Medulla oblongata (tissue), 1 donor: ENCODE data around the gene MAP2K3.

ENCODE experiments used
- DNase-seq: peaks from one replicate; pipeline ENCODE4 v3.0.0-alpha.2; 2015; ENCODE audit errors: extremely low spot score

The MAP2K3 gene

DNA sequence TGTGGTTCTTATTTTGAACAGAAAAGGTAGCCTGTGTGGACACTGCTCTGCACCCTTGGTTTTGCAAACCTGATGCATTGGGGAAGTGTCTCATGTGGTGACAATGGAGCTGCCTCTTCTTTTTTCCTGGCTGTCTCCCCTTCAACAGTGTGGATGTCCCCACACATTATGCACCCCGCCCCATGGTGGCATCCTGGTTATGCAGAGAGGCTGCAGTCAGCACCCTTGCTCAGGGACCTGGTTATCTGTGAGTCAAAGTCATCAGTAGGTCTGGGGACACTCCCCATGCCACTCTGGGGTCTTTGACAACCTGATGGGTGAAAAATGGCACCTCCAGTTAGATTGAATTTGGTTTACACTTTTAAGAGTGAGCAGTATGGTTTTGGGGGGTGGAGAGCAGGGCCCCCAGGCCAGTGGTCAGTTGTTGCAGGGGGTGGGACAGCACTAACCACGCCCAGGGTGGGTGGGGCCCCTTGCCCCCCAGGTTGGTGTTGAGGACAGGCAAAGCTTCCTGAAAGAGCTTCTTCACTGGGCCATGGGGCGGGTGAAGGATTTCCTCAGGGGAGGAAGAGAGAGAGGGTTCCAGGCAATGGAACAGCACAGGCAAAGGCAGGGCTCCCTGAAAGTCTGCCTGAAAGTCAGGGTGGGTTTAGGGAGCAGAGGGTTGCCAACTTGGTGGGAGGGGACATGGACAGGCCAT is 67.0 kb downstream of the MAP2K3 start:
- DNase-seq = no peak

DNA sequence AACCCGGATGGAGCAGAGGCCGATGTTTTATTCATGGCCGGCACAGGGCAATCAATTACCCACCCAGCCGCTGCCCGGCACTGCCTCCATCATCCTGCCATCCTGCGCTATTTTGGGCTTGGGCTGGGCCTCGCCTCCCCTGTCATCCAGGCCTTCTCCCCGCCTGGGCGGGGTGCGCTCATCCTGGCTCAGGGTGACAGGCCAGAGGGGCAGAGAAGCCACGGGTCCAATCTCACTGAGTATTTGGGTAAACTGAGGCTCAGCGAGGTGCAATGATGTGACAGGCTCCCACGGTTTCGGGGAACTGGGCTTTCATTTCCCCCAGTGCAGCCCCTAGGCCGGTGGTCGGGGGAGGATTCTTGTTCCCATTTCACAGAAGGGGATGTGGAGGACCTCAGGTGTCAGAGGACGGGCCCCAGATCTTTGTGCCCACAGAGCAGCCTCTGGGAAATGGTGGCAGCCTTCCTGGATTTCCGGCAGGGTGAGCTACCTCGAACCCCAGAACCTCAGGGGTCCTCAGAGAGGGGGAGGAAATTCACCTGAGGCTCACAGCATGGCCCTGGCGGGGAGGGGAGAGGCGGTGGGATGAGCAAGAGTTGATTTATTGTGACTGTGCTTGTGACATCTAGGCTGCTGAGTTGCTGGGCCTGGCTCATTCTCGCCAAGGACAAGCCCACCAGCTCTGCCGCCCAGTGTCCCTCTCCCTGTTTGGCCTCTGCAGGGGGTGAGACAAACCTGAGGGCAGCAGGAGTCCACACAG is 67.9 kb downstream of the MAP2K3 start:
- no peak for DNase-seq

DNA sequence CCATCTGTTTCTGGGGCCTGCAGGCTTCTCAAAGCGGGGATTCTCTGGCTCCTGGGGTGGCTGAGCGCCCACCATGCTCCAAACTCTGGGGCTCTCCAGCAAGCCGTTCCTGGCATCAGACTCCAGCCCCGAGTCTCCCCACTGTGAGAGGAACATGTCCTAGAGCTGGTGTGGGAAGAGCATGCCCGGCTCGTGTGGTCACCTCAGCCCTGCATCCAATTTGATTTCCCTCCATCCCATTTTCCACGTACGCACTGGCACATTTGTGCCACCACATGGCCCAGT is 68.4 kb downstream of the MAP2K3 start:
- DNase-seq = no peak

DNA sequence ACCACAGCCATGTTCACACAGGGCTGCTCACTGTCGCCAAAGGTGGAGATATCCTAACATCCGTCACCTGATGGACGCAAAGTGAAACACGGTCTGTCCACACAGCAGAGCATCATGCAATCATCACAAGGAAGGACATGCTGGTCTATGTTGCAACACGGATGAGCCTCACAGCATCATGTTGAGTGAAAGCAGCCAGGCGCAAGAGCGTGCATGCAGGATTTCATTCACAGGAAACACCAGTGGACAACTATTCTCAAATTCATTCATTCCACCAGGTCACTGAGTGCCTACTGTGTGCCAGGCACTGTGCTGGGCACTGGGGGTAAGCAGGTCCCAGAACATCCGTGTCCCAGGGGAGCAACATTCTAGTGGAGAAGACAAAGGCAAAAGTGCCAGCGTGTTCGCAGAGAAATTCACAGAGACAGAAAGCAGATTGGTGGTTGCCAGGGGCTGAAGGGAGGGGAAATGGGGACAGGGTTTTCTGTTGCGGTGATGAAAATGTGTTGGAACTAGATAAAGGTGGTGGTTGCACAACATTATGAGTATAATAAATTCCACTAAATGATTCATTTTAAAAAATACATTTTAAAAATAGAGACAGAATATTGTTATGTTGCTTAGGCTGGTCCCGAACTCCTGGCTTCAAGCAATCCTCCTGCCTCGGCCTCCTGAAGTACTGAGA is 69.0 kb downstream of the MAP2K3 start:
- no peak for DNase-seq

DNA sequence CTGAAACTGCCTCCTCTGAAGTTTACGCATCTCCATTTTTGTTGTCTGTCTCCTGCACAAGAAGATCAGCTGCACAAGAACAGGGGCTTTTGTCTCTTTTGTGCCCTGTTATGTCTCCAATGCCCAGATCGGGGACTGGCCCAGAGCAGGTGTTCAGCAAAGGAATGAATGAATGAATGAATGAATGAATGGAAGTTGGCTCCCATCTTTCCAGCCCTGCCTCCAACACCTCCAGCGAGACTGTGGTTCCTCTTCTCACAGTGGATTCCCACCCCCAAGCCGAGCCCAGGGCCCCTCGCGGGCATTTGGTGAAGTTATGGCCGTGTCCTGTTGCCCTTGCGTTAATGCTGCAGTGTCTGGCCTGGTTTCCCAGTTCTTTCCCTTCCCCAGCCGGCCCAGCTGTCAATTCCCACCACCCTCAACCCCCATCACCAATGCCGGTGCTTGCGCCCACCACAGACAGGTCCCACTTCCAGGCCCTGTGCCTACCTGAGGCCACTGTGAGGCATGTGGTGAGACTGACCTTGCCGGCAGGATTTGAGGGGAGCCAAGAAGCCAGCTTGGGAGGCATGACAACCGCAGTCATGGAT is 70.4 kb downstream of the MAP2K3 start:
- DNase-seq = no peak

DNA sequence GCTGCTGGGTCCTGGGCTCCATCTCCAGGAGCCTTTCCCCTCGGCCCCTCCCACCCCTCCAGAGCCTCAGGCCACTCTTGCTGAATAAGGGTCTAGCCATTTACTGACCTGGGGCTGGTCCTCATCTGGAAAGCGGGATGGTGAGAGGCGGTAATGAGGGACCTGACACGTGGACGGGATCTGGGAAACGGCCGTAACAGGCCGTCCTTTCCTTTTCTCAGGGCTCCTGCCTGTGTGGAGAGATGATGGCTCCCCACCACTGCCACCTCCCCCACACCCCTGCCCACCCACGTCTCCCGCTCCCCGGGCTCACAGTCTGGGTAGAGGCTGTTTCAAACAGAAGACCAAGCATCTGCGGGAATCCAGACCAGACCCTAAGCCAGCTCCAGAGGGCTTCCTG is 71.1 kb downstream of the MAP2K3 start:
- no peak for DNase-seq

DNA sequence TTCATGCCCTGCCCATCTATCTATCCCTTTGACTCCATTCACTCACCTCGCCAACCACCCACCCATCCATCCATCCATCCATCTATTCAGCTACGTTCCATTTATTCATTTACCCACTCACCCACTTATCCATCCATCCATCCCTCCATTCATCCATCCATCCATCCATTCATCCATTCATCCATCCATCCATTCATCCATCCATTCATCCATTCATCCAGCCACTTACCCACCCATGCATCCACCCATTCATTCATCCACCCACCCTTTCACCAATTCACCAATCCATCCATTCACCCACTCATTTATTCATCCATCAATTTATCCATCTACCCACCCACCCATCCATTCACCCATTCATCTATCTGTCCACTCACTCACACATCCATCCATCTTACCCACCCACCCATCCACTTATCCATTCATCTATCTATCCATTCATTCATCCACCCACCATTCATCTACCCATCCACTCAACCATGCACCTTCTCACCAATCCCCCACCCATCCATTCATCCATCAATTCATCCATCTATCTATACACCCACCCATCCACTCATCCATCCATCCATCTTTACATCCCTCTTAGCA is 72.1 kb downstream of the MAP2K3 start:
- DNase-seq = no peak

DNA sequence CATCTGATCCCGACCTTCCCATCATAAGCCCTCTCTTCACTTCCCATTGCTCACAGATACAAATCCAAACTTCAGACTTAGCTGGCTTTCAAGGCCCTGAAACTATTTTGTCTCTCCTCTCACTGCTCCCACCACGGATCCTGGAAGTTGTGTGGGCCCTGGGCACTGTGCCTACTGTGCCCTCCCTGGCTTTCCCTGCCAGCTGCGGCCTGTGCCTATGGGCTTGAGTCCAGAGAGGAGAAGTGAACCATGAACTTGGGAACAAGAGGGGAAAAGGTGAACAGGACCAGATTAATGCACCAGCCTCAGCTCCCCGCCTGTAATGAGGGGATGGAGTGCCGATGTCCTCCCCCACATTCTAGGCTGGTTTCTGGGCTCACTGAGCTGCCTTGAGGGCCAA is 72.8 kb downstream of the MAP2K3 start:
- no peak for DNase-seq

DNA sequence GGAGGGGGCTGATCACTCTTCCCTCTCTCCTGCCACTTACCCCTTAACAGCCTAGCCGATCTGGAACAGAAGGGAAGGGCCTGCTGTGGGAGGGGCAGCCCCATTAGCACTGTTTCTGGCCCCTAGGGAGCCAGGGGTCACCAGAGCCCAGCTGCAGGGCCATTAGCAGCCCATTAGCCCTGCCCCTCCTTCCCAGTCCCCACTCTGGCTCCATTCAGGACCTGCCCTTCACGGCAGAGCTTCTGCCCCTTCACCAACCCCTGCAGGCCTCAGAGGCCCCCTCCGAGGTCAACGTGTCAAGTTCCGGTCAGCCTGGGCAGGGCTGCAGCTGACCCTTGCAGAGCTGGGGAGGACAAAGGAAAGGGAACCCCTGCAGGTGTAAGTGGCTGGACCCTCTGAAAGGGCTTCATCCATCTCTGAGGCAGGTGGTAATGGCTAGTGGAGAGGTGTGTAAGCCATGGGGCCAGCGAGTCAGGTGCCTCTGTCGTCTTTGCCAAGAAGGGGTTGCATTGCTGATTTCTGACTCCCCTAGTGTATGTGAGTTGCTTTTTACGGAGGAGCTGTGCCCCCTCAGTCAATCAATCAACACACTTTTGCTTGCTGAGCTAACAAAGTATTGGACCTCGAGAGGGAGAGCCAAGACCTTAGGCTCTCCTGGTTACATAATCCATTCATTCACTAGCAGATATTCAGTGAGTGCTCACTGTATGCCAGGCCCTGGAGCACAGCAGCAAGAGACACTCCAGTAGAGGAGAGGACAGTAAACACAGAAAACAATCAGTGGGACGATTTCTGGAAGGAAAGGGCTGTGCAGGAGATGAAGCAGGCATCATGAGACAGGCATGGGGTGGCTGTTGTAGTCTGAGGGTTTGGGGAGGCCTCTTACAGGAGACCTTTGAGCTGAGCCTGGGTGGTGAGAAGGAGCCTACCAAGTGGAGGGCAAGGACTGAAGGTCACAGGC is 73.5 kb downstream of the MAP2K3 start:
- DNase-seq = no peak

DNA sequence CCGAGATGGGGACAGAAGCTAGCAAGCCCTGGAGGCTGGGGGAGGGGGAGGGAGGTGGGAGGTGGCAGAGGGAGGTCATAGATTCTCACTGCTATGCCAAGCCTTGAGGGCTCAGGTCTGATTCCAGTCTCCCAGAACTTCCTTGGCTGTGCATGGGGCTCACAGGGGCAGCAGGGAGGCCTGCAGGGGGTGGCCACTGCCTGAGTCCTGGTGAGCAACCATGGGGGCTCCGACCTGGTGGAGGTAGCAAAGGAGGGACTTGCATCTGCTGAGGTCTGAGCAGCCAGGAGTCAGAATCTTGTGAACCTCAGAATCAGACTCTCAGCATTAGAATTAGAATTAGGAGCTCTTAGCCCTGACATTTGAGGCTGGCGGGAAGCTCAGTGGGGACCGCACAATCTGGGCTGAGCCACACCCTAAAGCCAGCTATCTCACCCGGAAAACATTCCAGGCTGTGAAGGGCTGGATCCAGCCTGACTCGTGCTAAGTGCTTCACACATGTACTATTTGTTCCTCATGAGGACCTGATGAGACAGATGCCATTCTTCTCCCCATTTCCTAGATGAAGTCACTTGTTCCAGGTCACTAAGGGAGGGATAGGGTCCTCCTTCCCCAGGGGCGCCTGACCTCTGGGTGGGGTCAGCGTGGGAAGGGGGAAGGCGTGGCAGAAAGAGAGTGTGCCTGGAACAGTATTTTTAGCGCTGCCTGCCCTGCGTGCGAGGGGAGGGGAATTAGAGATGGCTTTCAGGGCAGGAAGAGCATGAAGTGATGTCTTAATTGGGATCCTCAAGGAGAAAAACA is 74.4 kb downstream of the MAP2K3 start:
- DNase-seq = no peak

DNA sequence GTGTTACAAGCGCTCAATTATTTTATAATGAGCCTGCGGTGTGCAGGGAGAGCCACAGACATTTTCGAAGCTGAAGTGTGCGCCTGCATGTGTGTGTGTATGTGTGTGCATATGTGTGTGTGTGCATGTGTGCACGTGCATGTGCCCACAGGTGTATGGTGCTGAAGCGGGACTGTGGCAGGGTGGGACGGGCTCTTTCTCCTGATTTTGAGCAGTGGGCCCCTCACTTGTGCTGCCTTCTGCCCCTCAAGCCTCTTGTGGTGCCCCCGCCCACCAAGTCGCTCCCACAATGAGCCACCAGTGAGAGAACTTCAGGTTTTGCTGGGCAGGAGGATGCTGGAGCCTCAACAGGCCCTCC is 75.0 kb downstream of the MAP2K3 start:
- no peak for DNase-seq

DNA sequence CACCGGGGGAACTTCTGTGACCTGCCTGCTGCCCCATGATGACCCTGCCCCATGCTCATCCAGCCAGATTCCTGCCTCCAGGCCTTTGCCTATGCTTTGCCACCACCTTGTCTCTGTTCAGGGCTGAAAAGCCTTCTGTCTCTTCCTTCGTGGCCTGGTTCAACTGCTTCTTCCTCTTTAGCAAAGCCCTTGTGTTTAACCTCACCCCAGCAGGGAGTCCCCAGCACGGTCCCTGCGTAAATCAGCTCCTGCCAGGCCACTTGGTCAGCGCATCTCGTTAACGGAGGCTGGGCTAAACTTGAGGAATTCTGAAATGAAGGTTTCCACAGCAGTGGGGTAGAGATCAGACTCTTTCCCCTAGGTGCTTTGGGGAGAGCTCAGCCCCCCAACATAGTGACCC is 75.5 kb downstream of the MAP2K3 start:
- DNase-seq = no peak

DNA sequence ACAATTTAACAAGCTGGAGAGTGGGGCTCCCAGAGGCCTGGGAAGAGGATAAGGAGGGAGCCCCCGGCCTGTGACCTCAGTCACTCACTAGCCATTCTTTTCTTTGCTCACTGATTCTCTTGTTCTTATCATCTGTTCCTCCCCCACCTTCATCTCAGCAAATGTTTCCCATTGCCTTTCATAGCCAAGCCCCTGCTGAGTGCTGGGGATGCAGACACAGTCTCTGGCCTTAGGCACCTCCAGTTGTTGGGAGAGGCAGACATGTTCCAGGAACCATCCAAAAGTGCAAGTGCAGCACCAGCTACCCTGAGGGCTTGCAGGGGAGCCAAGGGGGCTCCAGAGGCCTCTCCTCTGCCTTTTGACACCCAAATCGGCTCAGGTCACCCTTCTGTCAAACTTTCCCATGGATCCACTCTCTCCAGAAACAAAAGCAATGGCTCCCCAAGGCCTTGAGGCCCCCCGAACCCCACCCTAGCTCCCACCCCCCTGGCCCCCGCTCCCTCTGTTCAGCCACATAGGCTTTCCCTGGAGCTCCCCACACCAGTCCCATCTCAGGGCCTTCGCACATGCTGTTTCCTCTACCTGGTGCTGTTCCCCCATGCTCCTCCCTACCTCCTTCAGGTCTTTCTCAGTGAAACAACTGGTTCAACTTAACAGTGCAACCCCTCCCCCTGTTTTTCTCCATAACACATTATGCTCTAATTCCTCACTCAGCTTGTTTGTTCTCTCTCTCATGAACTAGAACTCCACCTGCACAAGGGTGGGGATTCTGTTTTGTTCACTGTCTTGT is 76.7 kb downstream of the MAP2K3 start:
- DNase-seq = no peak

DNA sequence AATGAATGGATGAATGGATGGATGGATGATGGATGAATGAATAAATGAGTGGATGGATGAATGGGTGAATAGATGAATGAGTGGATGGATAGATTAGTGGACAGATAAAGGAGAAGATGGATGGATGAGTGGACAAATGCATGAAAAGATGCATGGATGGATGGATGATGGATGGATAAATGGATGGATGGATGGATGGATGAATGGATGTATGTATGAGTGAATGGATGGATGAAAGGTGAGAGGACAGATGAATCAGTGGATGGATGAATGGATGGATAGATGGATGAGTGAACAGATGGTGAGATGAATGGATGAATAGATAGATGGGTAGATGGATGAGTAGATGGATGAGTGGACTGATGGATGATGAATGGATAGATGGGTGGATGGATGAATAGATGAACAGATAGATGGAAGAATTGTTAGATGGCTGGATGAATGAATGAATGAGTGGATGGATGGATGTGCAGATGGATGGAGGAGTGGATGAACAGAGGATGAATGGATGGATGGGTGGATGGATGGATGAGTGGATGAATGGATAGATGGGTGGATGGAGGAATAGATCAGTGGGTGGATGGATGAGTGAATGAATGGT is 77.9 kb downstream of the MAP2K3 start:
- DNase-seq = no peak

DNA sequence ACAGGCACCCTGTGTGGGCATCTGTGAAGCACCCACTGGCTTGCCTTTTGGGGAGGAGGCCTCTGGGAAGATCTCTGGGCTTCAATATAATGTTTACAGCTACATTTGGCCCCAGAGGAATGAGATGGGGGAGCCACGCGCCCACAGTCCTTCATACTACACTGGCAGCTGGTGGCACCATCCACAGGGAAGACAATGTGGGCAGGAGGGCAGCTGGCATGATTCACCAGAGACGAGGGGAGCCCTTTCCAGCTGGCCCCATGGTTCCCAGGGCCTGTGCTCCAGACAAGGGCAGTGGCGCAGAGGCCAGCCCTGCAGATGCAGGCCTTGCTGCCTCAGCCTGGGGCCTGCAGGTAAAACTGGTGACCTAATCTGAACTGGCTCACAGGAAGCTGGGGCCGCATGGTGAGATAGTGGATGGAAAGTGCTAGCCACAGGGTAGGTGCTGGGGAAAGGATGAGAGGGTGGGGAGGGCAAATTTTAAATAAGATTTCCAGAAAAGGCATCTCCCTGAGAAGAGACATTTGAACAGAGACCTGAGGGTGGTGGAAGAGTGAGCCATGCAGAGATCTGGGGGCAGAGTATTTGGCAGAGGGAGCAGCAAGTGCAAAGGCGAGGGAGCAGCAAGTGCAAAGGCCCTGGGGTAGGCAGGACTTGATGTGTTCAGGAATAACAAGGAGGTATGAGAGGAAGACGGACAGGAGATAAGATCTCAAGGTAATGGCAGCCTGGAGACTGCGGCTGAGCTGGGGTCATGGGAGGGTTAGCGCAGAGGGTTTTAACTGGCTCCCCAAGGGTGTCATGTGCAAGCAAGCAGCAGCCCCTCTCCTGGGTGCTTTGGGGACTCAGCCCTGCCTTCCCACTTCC is 79.5 kb downstream of the MAP2K3 start:
- DNase-seq = no peak
